ENCODE results near the gene TBC1D10B.
"Not testable (repeated sequence)": the region's sequence is repeated elsewhere in the genome, so short reads cannot be mapped to it uniquely, and the experiment has no call there.

The TBC1D10B gene

DNA sequence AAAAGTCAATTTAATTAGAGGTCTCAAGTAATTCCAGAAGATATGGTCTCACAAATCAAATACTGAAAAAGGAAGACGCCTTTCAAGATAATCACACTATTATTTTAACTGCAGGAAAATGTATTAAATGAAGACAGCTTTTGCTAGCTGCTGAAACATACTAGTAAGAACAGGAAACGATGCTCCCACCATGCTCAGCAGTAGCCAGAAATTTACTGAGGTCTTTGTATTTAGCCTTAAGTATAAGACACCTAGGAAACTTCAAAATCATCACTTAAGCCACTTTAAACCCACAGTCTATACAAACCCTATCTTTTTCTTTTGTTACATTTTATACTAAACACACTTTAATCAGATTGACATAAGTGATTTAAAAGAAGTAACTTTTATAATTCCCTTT is 51.6 kb downstream of the TBC1D10B start:
- DNase-seq, result not testable (repeated sequence)

DNA sequence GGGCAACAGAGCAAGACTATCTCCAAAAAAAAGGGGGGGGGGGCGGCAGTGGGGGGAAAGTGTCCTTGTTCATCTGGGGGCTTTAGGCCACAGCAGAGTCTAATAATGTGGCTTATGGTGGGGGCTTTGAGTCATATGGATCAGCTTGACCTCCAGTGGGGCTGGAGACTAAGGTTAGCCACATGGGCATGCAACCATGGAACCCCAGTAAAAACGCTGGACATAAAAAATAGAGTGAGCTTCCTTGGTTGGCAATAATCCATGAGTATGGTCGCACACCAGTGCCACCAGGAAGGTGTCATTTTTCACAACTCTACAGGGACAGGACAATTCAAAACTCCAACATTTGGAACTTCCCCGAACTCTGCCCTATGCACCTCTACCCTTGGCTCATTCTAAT is 59.4 kb downstream of the TBC1D10B start:
- not testable (repeated sequence) for DNase-seq

DNA sequence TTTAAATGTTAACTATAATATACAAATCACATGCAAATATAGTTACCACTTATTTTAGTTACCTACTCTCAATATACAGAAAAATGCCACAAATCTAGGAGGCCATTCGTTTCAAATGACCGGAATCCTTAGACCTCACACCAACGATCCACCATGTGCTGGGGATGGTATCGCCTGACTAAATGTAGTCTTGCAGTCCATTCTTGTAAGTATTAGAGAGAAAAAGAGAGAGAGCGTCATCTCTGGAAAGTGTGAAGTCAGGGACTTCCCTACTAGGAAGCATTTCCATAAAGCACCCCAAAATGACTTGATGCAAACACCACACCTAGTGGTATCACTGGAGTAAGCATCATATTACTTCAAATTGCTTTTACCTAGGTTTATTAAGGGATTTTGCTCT is 61.0 kb downstream of the TBC1D10B start:
- DNase-seq, result not testable (repeated sequence)
